Activated effector memory CD4-positive, alpha-beta T cell treated with Interleukin-2 at 50 U/mL for 16 hours (primary cell): Measurements from ENCODE around the gene DUSP16.
"Not testable (repeated sequence)": the region's sequence is repeated elsewhere in the genome, so short reads cannot be mapped to it uniquely, and the experiment has no call there.

Source experiments
- DNase-seq: peaks from one replicate; pipeline ENCODE4 v3.0.0-alpha.2; 2020

DUSP16 gene

GRCh38 chr12:12491606-12492005 is 71.1 kb downstream of the DUSP16 start:
- DNase-seq = no peak

DNA sequence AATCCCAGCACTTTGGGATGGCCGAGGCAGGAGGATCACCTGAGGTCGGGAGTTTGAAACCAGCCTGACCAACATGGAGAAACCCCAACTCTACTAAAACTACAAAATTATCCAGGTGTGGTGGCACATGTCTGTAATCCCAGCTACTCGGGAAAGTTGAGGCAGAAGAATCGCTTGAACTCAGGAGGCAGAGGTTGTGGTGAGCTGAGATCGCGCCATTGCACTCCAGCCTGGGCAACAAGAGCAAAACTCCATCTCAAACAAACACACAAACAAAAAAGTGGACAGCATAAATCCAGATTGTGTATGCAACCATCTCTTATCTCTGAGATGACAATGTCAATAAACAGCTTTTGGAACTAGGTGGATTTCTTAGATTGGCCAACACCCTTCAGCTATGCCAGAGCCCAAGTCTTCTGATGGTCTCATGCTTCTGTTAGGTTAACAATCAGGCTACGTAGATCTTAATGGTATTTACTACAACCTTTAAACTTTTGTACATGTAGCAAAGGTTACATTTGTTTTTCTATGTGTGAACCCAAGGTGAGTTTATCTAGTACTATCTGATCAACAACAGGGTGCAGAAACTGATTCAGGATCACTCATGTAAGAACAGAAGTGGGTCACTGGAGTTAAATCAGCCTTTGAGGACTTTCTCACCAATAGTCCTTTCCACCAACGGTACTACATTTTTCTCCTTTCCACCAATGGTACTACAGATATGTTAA is 73.7 kb downstream of the DUSP16 start:
- no peak for DNase-seq

- no peak for DNase-seq
These were observed 74.4 kb downstream of the DUSP16 start for GRCh38 chr12:12488296-12488695.

DNA sequence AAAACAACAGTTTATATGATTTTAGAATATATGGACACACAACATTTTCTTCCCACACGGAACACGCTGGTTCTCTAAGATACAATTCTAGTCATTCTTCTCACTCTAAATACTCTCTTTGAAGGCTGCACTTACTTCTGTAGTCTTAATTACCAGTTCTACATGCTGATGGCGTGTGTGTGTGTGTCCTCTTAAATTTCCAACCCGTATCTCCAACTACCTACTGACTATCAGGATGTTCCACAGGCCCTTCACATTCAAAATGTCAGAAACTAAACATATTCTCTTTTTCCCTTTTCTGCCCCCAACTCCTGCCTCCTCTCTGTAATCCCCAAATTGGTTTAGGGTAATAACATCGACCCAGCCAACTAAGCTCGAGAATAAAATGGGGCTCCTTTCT is 75.2 kb downstream of the DUSP16 start:
- DNase-seq = no peak

DNA sequence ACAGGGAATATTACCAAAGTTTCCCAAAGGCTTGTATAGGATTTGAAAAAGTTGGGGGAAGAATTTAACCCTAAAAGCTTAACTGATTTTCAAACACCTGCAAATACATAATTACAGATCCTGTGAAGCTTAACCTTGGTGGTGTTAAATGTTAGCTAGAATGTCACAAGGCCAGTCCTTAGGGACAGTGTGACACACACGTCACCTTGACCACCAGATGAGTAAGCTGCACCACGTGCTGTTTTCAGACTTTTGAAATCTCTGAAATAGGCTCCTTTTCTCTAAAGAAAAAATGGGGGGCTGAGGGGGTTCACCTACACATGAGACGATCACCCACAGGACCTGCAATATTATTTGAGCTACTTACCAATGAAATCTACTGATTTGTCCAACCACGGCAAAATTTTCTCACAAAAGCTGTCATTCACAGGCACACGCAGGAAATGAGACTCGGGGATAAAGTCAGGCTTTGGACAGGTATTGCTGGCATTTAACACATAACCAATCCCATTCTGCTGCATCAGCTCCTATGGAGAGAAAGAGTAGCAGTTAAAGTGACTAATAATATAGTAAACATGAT is 75.9 kb downstream of the DUSP16 start:
- no peak for DNase-seq

DNA sequence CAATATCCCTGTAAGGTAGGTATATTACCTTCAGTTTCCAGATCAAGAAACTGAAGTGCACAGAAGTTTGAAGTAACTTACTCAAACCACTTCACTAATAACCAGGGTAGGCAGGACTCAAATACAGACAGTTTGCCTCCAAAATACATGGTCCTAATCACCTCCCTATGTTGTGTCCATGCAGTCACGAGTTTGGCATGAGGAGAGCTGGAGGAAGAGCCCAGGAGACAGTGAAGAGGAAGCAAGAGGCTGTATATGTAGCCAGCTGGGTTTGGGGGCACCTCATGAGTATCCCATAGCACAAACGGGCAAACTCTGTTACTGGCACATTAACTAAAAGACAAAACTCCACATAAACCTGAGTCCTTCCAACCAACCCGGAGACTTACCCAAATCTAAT is 79.2 kb downstream of the DUSP16 start:
- DNase-seq = no peak

DNA sequence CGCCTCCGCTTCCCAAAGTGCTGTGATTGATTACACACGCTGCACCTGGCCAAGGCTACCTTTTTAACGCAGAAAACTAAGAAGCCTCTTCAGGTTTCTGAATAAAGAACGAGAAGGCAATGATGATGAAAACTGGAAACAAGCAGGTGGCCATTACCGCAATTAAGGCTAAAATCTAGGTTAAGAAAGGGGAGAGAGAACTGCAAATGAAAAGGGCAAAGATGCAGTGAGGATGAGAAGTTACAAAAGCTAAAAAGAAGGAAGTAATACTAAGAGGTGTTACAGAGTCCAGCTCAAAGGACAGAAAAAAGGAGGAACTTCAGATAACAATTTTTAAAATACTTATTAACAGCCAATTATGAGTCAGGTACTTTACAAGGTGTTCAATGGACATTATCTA is 79.7 kb downstream of the DUSP16 start:
- no peak for DNase-seq

DNA sequence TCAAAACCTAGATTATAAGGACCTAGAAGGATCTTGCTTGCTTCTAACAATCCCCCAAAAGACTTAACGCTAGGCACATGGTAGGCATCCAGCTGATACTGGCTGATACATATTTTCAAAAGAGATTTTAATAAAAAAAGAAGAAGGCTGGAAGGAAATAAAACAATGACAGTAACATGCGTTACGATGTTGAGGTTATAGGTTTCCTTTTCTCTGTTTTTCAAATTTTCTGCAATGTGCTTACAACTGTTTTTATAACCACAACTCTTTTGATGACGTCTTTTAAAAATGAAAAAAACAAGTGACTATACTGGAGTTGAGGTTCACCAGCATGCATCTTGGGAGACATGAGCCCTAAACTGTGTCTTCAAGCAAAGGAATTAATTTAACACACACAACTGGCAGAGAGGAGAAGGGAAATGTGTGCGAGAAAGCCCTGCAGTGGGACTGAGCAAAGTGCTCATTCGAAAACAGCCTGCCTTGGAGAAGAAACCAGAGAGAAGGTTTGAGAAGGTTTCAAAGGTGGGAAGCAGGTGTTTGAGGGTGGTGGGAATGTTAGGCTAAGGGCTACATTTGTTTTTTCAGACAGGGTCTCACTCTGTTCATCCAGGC is 80.4 kb downstream of the DUSP16 start:
- no peak for DNase-seq

- no peak for DNase-seq
These were observed 81.0 kb downstream of the DUSP16 start for GRCh38 chr12:12481631-12482030.

DNA sequence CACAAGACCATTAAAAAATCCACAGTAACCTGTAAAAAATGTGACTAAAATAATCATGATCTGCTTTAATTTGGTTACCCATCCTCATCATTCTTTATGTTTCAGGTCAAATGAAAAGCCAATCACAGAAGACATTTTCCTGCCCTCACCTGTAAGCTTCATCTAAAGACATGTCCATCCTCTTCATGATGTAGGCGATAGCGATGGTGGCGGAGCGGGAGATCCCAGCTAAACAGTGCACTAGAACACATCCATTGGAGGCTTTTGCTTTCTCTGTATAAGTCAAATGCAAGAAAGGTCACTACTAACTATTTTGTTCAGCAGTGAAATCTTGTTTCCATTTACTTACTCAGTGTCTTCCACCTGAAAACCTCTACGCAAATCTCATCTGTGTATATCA is 82.6 kb downstream of the DUSP16 start:
- DNase-seq = no peak

DNA sequence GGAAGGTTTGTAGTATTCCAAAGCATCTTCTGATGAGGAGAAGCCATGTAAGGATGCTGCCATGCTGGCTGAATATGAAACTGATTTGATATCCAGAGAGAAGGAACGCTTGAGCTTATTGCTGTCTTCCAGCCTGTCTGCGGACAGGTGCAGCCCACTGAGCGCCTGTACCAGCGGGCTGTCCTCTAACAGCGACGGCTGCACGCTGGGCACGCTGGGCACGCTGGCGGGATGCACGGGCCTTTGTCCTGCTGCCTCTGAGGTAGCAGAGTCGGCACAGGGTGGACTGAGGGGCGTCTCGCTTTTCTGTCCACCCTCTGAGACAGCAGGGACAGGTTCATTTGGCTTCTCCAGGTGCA is 85.2 kb downstream of the DUSP16 start:
- no peak for DNase-seq

DNA sequence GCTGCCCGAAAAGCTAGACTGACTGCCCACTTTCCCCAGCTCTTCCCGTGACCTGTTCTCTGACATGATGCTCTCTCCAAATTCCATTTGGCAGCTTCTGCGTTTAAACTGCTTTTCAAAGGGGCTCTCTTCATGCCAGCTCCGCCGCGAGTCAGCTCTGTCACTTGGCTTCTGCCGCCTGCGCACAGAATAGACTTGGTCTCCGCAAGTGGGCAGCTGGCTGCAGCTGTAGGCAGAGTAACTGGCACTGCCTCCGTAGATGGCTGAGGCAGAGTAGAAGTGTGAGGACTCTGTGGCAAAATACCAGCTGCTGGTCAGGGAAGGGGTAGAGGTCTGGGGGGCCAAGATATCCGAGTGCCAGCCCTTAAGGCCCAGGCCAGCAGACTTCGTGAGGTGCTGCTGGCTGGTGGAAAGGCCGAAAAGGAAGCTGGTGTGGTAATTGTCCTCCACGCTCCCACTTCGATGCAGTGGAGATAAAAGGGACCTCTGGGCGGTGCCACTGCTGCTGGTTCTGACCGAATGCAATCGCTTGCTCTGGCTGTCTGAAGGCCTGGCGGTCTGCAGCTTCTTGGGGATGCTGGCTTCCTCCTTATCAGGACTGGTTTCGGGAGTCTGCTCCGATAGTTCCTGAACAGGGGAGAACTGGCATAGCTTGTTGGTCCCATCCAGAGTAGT is 85.7 kb downstream of the DUSP16 start:
- no peak for DNase-seq

DNA sequence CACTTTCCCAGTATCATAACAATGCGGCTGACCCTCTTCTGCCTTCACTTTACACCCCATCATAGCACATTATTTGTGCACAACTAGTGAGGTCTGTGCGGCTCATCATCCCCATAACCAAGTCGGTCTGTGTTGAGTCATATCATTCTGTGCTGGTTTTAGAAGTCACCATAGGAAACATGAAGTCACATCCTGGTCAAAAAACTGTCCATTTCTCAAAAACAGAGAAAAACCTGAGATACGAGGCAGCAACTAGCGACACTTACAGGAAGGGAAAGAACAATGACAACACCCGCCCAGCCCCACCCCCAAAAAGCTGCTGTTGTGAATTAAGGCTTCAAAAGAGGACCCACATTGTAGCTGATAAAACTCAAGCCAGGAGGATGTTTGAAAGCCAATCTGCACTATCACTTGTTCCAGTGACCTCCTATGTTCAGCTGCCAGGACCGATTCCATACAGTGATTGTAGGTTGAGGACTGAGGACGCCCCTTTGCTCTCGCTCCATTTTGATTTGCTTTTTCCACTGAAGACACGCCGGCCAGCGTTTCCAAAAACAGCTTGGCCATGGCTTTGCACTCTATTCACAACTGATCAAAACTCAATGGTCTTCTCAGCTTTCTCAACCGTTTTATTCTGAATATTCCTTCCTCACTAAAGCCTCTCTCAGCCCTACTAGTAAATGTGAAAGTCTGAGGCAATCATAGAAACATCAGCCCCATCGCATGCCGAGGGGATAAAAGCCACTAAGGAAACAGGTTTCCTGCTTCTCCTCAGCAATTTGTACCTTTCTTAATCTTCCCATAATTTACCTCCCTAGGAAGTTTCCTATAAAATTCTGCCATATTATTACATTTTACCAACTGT is 87.5 kb downstream of the DUSP16 start:
- DNase-seq = peak; percentile 27

DNA sequence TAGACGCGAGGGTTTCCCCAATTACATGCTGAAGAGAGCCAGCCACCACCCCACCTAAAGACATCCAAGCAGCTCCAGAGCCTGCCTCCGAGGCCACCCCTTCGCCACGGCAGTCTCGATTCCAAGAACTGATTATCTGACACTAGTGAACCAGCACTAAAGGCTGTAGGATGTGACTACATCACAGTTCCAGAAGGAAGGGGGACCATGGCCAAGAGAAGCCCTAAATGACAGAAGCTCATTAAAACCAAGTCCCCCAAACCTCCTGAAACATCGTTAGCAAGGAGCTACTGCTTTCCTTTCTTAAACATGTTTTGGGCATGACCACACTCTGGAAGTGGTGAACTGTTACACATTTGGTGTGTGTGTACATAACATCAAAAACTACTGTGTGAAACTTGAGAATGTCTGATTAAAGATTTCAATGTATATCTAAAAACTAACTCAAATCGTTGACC is 88.2 kb downstream of the DUSP16 start:
- peak; percentile 29 for DNase-seq

- DNase-seq = no peak
These were observed 89.4 kb downstream of the DUSP16 start for GRCh38 chr12:12473223-12473622.

DNA sequence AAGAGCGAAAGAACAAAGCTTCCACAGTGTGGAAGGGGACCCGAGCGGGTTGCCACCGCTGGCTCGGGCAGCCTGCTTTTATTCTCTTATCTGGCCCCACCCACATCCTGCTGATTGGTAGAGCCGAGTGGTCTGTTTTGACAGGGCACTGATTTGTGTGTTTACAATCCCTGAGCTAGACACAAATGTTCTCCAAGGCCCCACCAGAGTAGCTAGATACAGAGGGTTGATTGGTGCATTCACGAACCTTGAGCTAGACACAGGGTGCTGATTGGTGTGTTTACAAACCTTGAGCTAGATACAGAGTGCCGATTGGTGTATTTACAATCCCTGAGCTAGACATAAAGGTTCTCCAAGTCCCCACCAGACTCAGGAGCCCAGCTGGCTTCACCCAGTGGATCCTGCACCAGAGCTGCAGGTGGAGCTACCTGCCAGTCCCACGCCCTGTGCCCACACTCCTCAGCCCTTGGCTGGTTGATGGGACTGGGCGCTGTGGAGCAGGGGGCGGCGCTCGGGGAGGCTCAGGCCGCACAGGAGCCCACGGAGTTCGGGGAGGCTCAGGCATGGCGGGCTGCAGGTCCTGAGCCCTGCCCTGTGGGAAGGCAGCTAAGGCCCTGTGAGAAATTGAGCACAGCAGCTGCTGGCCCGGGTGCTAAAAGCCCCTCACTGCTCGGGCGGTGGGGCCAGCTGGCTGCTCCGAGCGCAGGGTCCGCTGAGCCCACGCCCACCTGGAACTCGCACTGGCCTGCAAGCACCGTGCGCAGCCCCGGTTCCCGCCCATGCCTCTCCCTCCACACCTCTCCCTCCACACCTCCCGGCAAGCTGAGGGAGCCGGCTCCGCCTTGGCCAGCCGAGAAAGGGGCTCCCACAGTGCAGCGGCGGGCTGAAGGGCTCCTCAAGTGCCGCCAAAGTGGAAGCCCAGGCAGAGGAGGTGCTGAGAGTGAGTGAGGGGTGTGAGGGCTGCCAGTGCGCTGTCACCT is 90.4 kb downstream of the DUSP16 start:
- not testable (repeated sequence) for DNase-seq

- no peak for DNase-seq
These were observed 91.8 kb downstream of the DUSP16 start for GRCh38 chr12:12470751-12471306.

DNA sequence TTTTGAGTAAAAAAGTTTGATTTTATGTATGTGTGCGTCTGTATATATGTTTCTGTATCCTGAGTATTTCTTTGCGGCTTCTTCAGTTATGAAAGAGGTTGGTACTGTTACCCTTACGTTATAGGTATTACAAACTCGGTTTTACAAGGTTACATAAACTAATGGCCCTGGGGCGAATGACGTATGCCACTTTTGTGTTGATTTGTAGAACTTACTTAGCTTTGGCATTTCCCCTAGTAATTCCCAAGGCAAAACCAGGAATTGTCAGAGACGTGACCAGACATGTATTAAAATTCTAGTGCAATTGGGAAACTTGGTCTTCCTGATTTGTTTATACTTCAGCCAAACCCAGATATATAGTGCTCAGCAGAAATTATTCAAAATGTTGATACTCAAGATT is 93.3 kb downstream of the DUSP16 start:
- DNase-seq = no peak

GRCh38 chr12:12468575-12468974 is 94.1 kb downstream of the DUSP16 start:
- no peak for DNase-seq

DNA sequence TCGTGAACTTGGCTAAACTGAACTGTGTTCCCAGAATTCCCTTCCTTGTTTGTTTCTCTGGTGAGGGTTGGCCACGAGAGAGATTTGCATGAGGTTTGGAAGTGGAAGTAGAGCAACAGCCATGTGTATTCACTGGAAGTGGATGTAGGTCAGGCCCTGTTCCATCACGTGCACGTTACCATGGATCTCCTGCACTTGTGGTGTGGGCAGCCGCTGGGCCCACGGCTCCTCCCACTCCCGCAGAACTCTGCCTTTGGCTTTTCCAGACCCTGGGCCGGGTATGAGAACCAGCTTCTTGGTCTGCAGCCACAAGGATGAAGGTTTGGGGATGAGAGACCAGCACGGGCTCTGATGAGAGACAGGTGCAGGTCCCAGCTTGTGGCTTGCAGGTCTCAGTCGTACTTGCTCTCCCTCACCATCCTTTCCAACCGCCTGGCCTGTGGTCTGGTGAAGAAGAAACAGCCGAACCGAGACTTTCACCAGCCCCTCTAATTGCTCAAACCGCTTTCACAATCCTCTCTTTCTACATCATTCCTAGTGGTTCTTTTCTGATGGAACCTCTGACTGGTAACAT is 94.9 kb downstream of the DUSP16 start:
- peak; percentile 53 for DNase-seq

GRCh38 chr12:12467264-12467663 is 95.4 kb downstream of the DUSP16 start:
- peak; percentile 38 for DNase-seq
